IPS DF 19.7 (cell line): ENCODE results near the gene CHRNB4.

Source experiments
- DNase-seq: peaks from one replicate; pipeline ENCODE4 v3.0.0-alpha.2; 2013; ENCODE audit warnings: low read depth, low spot score

Gene CHRNB4

GRCh38 chr15:78668987-78669386, 28.0 kb upstream of the CHRNB4 start:
- no peak for DNase-seq

GRCh38 chr15:78667578-78668236, 26.7 kb upstream of the CHRNB4 start:
- DNase-seq, result no peak

- DNase-seq, result no peak
Measured at GRCh38 chr15:78666010-78666409, 25.0 kb upstream of the CHRNB4 start.

DNA sequence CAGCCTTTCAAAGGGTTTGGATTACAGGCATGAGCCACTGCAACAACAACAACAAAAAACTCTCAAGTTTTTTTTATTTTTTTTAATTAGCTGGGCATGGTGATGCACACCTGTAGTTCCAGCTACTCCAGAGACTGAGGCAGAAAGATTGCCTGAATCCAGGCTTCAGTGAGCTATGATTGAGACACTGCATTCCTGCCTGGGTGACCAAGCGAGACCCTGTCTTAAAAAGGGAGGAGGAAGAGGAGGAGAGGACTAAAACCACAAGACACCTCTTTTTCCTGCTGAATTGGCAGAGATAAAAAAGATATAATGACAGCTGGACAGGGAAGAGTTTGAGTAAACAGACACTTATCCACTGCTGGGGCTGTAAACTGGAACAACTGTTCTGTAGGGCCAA, 22.7 kb upstream of the CHRNB4 start:
- DNase-seq, result no peak

DNA sequence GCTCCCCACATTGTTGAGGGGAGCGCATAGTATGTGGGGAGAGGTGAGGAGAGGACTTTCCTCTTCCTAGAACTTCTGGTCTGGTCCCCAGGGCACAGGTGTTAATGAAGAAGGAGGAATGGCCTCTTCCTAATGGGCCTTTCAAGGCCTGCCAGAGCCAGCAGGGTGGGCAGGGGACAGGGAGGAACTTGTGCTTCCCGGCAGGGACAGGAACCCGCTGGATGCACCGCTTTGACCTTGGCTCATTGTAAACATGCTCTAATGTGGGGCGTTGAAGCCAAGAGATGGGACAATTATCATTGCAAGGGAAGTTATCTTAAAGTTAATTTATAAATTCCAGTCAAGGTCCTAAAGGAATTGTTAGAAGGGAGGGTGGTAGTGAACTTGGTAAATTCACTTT, 21.0 kb upstream of the CHRNB4 start:
- DNase-seq, result no peak

- no peak for DNase-seq
Measured at GRCh38 chr15:78661001-78661400, 20.0 kb upstream of the CHRNB4 start.

- no peak for DNase-seq
Measured at GRCh38 chr15:78660584-78660983, 19.6 kb upstream of the CHRNB4 start.

- no peak for DNase-seq
Measured at GRCh38 chr15:78658823-78659222, 17.8 kb upstream of the CHRNB4 start.

GRCh38 chr15:78654272-78654671, 13.3 kb upstream of the CHRNB4 start:
- DNase-seq, result no peak

- no peak for DNase-seq
Measured at GRCh38 chr15:78651930-78652615, 11.1 kb upstream of the CHRNB4 start.

DNA sequence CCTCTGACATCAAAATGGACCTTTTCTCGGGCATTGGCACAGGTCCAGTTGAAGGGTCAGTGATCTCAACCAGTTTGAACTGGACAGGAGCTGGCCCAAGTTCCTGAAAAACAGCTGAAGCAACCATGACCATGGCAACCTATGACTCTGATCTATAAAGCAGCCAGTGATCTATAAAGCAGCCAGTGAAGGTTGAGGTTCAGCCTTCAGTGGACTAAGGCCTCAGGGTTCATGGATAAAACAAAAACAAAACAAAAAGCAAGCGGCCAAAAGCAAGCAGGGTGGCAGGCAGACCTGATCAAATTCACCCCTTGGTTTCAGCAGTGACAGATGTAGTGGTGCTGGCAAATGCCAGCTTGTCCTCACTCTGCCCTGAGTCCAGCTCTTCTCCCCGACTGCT, 10.0 kb upstream of the CHRNB4 start:
- no peak for DNase-seq

GRCh38 chr15:78650022-78650421, 9.0 kb upstream of the CHRNB4 start:
- DNase-seq, result no peak

- DNase-seq, result no peak
Measured at GRCh38 chr15:78645009-78645408, 4.0 kb upstream of the CHRNB4 start.

DNA sequence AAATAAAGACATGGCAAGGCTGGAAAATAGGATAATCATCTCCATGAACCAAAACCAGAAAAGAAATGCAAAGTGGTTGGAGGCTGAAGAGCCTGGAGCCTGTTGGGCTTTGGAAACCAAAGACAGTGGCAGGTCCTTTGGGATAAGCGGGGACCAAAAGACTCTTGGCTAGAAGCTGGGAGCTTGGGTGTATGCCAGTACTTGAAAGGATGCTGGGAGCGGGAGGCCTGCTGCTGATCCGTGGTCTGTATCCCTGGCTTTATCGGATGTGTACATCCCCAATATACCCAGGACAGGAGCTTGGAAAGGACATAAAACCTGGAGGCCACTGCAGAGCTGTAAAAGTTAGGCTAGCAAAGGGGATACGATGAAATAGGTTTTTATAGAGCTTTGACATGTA, 1.3 kb upstream of the CHRNB4 start:
- DNase-seq, result no peak

DNA sequence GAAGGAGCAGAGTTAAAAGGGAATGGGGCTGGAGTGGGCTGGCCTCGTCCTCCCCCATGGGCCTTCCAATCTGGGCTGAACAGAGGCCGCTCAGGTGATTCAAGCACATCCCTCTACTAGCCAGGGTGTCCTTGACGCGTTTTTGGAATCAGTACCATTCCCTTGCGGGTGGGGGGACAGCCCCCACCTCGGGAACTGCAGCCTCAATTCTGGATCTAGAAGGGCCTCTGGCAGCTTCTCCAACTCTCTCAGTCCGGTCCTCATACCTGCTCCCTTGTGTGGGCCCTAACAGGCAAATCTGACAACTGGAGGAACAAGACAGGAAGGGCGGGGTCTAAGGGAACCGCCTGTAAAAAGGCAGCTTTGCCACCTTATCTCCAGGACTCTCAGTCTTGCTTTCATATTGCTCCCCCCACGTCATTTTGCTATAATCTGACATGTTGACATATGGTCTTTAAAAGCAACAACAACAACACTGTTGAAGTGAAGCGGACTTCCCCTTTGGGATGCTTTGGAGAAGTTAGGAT, 802 bp upstream of the CHRNB4 start:
- no peak for DNase-seq

GRCh38 chr15:78640527-78641101, 396 bp downstream of the CHRNB4 start:
- DNase-seq, result no peak

DNA sequence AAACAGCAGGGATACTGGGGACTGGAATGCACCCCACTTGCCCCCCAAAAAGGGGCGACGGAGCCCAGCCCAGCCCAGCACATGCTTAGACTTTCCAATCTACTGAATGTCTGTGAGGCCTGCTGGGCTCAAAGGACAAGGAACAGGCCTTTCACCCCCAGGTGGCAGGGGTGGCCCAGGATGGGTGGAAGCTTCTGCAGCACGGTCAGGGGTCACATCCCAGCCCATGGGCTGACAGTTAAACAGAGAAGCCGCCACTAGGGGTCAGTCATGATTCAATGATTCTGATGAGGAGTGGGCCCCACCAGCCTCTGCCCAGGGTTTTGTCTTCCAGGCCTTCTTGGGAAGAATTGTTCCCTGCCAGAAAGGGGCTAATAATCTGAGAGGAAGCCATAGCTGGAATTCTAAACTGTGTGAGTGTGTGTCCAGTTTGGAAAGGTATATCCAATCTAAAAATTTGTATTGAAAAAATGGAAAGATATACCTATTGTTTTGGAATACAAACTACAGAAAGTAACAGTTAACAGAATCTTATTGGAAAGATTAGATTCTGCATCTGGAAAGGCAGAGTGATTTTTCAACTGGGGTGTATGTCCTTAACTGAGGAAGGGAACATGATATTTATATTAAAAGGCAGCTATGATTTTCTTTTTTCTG, 2.2 kb downstream of the CHRNB4 start:
- peak; percentile 35 for DNase-seq

DNA sequence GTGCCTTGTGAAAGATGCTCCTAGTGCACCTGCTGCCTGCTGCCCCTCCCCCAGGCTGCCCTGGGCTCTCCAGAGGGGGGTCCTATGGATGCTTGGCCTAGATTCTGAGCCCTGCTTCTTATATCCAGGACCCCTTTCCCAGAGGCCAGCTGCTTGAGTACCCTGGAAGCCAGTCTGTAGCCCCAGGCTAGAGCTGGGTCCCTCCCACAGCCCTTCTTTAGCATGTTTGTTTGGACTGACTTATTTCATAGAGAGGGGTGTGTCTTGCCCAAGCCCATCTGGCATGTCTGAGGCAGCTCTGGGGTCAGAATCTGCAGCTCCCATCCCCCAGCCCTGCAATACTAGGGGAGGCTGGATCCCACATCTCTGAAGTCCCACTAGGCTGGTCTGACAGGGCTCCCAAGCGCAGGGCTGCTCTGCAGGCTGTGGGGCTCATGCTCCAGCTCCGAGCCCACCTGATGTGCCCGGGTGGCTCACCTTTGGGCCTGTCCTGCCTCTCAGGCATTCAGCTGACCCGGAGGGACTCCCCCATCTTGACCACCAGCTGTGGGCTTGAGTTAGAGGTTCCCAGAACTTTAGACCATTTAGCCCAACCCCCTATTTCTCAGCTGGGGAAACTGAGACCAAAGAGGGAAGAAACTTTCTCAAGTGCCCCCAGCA, 3.1 kb downstream of the CHRNB4 start:
- DNase-seq, result no peak

DNA sequence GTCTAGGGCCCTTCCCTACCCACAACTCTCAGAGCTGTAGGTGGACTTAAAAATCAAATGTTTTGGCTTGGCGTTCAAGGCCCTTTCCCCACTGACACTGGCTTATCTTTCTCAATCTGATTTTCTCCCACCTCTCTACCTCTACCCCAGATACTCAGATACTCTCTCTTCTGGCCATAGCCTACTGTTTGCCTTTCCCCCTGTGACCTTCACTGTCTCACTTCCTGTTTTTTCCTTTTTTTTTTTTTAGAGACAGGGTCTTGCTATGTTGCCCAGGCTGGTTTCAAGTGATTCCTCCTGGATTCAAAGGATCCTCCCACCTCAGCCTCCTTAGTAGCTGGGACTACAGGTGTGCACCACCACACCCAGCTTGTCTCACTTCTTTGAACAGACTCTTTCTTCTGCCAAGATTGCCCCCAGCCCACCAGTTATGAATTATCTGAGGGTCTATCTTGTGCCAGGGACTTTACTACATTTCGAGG, 4.6 kb downstream of the CHRNB4 start:
- no peak for DNase-seq

GRCh38 chr15:78635346-78635745, 5.7 kb downstream of the CHRNB4 start:
- no peak for DNase-seq

- no peak for DNase-seq
Measured at GRCh38 chr15:78634210-78635145, 6.5 kb downstream of the CHRNB4 start.
